Ishikawa (cell line): ENCODE results near the gene HELZ2.

Source experiments
- EP300 ChIP-seq: IDR thresholded peaks from 2 replicates; pipeline ENCODE4 v1.6.1; 2012; ENCODE audit warnings: borderline replicate concordance
- RAD21 ChIP-seq: IDR thresholded peaks from 2 replicates; pipeline ENCODE4 v1.6.1; 2012; ENCODE audit warnings: low read depth
- TAF1 ChIP-seq: IDR thresholded peaks from 2 replicates; pipeline ENCODE4 v1.6.1; 2012; ENCODE audit warnings: low read depth, mild to moderate bottlenecking
- TCF12 ChIP-seq: IDR thresholded peaks from 2 replicates; pipeline ENCODE4 v1.6.1; 2012; ENCODE audit warnings: low read depth
- YY1 ChIP-seq: IDR thresholded peaks from 2 replicates; pipeline ENCODE4 v1.6.1; 2012; ENCODE audit warnings: low read depth
- TF ChIP-seq, protein P1 (sequence below): IDR thresholded peaks from 2 replicates; pipeline ENCODE4 v1.6.1; 2012
- TF ChIP-seq, protein P2 (sequence below): IDR thresholded peaks from 2 replicates; pipeline ENCODE4 v1.6.1; 2012; ENCODE audit warnings: low read depth, mild to moderate bottlenecking

DNA sequence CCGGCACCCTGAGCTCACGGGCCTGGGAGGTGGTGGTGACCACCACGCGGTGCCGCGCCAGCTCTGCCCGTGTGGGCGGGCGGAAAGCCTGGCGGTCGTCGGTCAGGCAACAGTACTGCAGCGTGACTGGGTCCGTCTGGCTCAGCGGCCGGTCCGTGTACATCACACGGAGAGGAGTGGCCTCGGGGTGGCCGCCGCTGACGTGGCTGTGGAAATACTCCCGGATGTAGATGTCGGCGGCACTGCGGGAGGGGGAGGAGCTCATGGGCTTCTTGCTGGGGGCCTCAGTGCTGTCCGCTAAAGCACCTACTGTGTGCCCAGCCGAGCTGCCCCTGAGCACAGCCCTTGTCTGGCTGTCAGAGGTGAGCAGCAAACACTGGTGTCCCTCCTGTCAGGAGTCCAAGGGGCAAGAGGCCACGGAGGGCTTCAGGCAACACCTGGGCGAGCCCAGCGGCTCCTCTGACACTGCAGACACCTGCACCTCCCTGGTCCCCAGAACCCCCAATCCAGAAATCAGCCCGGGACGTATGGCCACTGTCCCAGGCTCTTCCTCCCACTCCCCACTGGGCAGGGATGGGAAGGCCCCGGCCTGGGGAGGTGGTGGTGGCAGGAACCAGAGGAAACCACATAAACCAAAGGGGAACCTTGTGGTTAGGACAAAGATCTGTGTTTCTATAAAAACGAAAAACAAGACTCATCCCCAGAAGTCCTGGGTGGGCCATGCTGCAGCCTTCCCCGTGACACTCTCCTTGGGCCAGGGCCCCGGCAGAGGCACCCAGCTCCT is 6.5 kb downstream of the HELZ2 start:
- TF ChIP-seq RAD21, result no peak
- TF ChIP-seq, protein P1, sequence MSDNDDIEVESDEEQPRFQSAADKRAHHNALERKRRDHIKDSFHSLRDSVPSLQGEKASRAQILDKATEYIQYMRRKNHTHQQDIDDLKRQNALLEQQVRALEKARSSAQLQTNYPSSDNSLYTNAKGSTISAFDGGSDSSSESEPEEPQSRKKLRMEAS, result no peak
- TF ChIP-seq TCF12, result no peak
- TF ChIP-seq, protein P2, sequence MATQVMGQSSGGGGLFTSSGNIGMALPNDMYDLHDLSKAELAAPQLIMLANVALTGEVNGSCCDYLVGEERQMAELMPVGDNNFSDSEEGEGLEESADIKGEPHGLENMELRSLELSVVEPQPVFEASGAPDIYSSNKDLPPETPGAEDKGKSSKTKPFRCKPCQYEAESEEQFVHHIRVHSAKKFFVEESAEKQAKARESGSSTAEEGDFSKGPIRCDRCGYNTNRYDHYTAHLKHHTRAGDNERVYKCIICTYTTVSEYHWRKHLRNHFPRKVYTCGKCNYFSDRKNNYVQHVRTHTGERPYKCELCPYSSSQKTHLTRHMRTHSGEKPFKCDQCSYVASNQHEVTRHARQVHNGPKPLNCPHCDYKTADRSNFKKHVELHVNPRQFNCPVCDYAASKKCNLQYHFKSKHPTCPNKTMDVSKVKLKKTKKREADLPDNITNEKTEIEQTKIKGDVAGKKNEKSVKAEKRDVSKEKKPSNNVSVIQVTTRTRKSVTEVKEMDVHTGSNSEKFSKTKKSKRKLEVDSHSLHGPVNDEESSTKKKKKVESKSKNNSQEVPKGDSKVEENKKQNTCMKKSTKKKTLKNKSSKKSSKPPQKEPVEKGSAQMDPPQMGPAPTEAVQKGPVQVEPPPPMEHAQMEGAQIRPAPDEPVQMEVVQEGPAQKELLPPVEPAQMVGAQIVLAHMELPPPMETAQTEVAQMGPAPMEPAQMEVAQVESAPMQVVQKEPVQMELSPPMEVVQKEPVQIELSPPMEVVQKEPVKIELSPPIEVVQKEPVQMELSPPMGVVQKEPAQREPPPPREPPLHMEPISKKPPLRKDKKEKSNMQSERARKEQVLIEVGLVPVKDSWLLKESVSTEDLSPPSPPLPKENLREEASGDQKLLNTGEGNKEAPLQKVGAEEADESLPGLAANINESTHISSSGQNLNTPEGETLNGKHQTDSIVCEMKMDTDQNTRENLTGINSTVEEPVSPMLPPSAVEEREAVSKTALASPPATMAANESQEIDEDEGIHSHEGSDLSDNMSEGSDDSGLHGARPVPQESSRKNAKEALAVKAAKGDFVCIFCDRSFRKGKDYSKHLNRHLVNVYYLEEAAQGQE, result no peak
- TF ChIP-seq EP300, result no peak
- no peak for TF ChIP-seq YY1
- no peak for TF ChIP-seq TAF1
